Choroid plexus epithelial cell (primary cell): Measurements from ENCODE around the gene SSBP1.
A peak's percentile ranks its signal among the peaks of the same experiment; 100 is the strongest.
"Not testable (repeated sequence)": the region's sequence is repeated elsewhere in the genome, so short reads cannot be mapped to it uniquely, and the experiment has no call there.

Source experiments
- DNase-seq: peaks from one replicate; pipeline ENCODE4 v3.0.0-alpha.2; 2010; ENCODE audit warnings: low read depth
- H3K4me3 ChIP-seq: 2 replicates; pipeline ENCODE4 v1.5.1; 2011; ENCODE audit warnings: low read depth, mild to moderate bottlenecking, control low read depth, low read length, moderate library complexity
- CTCF ChIP-seq: conservative IDR thresholded peaks from 2 replicates; pipeline ENCODE4 v1.5.1; 2011; ENCODE audit warnings: low read depth, mild to moderate bottlenecking, control low read depth, inconsistent platforms, low read length, moderate library complexity

The SSBP1 gene

GRCh38 chr7:141738592-141739013, 445 bp downstream of the SSBP1 start:
- TF ChIP-seq CTCF, result peak; percentile 52
- no peak for DNase-seq
- peak overlapping the region; percentile 71 for H3K4me3 ChIP-seq

- DNase-seq, result no peak
- TF ChIP-seq CTCF, result no peak
- peak overlapping the region; percentile 71 for H3K4me3 ChIP-seq
Observed at GRCh38 chr7:141739250-141739649, 1.1 kb downstream of the SSBP1 start.

GRCh38 chr7:141742229-141742628, 4.1 kb downstream of the SSBP1 start:
- no peak overlapping the region for H3K4me3 ChIP-seq
- no peak for TF ChIP-seq CTCF
- peak; percentile 2 for DNase-seq

GRCh38 chr7:141744131-141744530, 6.0 kb downstream of the SSBP1 start:
- DNase-seq, result no peak
- no peak overlapping the region for H3K4me3 ChIP-seq
- TF ChIP-seq CTCF, result no peak

- DNase-seq, result peak; percentile 44
- H3K4me3 ChIP-seq, result no peak overlapping the region
- no peak for TF ChIP-seq CTCF
Observed at GRCh38 chr7:141748396-141748795, 10.2 kb downstream of the SSBP1 start.

GRCh38 chr7:141751904-141752303, 13.7 kb downstream of the SSBP1 start:
- H3K4me3 ChIP-seq, result not testable (repeated sequence)
- peak; percentile 19 for DNase-seq

- H3K4me3 ChIP-seq, result no peak overlapping the region
- peak; percentile 42 for TF ChIP-seq CTCF
- DNase-seq, result no peak
Observed at GRCh38 chr7:141752634-141753033, 14.5 kb downstream of the SSBP1 start.

- DNase-seq, result peak; percentile 46
- no peak overlapping the region for H3K4me3 ChIP-seq
Observed at GRCh38 chr7:141754939-141755338, 16.8 kb downstream of the SSBP1 start.

More at GRCh38 chr7:141754939-141755338, 16.8 kb downstream of the SSBP1 start:
- peak; percentile 62 for TF ChIP-seq CTCF
